NT2/D1 (cell line): Measurements from ENCODE around the gene BFSP2.

Experiments
- DNase-seq: peaks from one replicate; pipeline ENCODE4 v3.0.0-alpha.2; 2011; ENCODE audit warnings: low read depth, low spot score
- H3K27me3 ChIP-seq: 2 replicates; pipeline ENCODE4 v1.6.0; 2011; ENCODE audit warnings: mild to moderate bottlenecking; ENCODE audit not compliant: insufficient read length, insufficient read depth
- H3K36me3 ChIP-seq: 2 replicates; pipeline ENCODE4 v1.6.1; 2011; ENCODE audit warnings: mild to moderate bottlenecking, low read length, mixed read lengths; ENCODE audit not compliant: insufficient read depth, insufficient read length
- H3K4me1 ChIP-seq: 2 replicates; pipeline ENCODE4 v1.5.1; 2011; ENCODE audit not compliant: insufficient read depth, insufficient read length
- H3K4me3 ChIP-seq: 2 replicates; pipeline ENCODE4 v1.5.1; 2011; ENCODE audit warnings: low read depth; ENCODE audit not compliant: insufficient read length
- H3K9ac ChIP-seq: 2 replicates; pipeline ENCODE4 v1.6.0; 2011; ENCODE audit warnings: low read depth; ENCODE audit not compliant: insufficient read length
- H3K9me3 ChIP-seq: 2 replicates; pipeline ENCODE4 v1.5.1; 2011; ENCODE audit warnings: mild to moderate bottlenecking, low read length; ENCODE audit not compliant: insufficient read depth
- SUZ12 ChIP-seq: IDR thresholded peaks from 2 replicates; pipeline ENCODE4 v1.6.1; 2011; ENCODE audit not compliant: insufficient read length, insufficient read depth; ENCODE audit errors: extremely low read depth
- YY1 ChIP-seq: IDR thresholded peaks from 2 replicates; pipeline ENCODE4 v1.6.1; 2011; ENCODE audit not compliant: insufficient read length, insufficient read depth
- ZNF274 ChIP-seq: IDR thresholded peaks from 2 replicates; pipeline ENCODE4 v1.6.1; 2011; ENCODE audit warnings: mild to moderate bottlenecking, low read depth, low read length

BFSP2 gene

GRCh38 chr3:133486658-133487057 lies 86.8 kb downstream of the BFSP2 start:
- H3K9ac ChIP-seq = no peak overlapping the region
- TF ChIP-seq ZNF274 (no peak), YY1 (no peak), SUZ12 (no peak)
- H3K36me3 ChIP-seq = no peaks in the 10 kb centered on the region
- H3K4me1 ChIP-seq = peaks cover 12% of the 10 kb centered on the region
- H3K9me3 ChIP-seq = peaks cover 23% of the 10 kb centered on the region; the same call in 1 of the 2 replicates
- H3K4me3 ChIP-seq = no peak overlapping the region
- no peak for DNase-seq
- no peaks in the 10 kb centered on the region for H3K27me3 ChIP-seq

- H3K9ac ChIP-seq = no peak overlapping the region
- DNase-seq = no peak
- H3K36me3 ChIP-seq = no peaks in the 10 kb centered on the region
- TF ChIP-seq ZNF274 (no peak), YY1 (no peak), SUZ12 (no peak)
- H3K9me3 ChIP-seq = peaks cover 23% of the 10 kb centered on the region; the same call in 1 of the 2 replicates
- H3K27me3 ChIP-seq = no peaks in the 10 kb centered on the region
- H3K4me1 ChIP-seq = peaks cover 12% of the 10 kb centered on the region
- H3K4me3 ChIP-seq = no peak overlapping the region
Measured at GRCh38 chr3:133487204-133487603, 87.3 kb downstream of the BFSP2 start.

DNA sequence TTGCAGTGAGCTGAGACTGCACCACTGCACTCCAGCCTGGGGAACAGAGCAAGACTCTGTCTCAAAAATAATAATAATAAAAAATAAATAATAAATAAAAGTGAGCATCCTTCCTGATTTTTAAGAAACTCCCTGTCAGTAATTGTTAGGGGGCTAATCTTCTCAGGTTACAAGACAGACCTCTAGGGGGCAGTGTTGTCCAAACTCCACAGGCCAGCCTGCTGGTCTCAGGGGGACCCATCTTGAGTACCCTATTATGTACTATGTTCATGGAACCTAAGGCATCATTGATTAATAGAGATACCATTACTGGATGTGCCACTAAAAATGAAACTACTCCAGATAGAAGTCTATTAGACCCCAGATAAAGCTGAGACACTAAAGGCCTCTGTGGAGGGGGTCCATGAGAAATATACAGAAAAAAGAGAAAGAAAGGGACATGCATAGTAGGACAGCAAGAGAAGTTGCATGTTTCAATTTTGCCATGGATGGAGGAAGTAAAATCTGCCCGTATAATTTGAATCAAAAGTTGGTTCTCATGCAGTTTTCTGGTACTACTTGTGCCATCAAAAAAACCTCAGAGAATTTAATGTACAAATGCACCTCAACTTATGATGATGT lies 88.2 kb downstream of the BFSP2 start:
- no peak overlapping the region for H3K9ac ChIP-seq
- TF ChIP-seq SUZ12 (no peak), ZNF274 (no peak), YY1 (no peak)
- no peaks in the 10 kb centered on the region for H3K36me3 ChIP-seq
- no peaks in the 10 kb centered on the region for H3K27me3 ChIP-seq
- no peak for DNase-seq
- no peak overlapping the region for H3K4me3 ChIP-seq
- peaks cover 23% of the 10 kb centered on the region; the same call in 1 of the 2 replicates for H3K9me3 ChIP-seq
- peaks cover 12% of the 10 kb centered on the region for H3K4me1 ChIP-seq

GRCh38 chr3:133488785-133489367 lies 89.0 kb downstream of the BFSP2 start:
- H3K9ac ChIP-seq = no peak overlapping the region
- no peak overlapping the region for H3K4me3 ChIP-seq
- no peaks in the 10 kb centered on the region for H3K36me3 ChIP-seq
- H3K9me3 ChIP-seq = peaks cover 23% of the 10 kb centered on the region; the same call in 1 of the 2 replicates
- no peaks in the 10 kb centered on the region for H3K27me3 ChIP-seq
- no peak for TF ChIP-seq SUZ12
- no peak for TF ChIP-seq ZNF274
- TF ChIP-seq YY1 = no peak
- DNase-seq = no peak
- peaks cover 12% of the 10 kb centered on the region for H3K4me1 ChIP-seq

DNA sequence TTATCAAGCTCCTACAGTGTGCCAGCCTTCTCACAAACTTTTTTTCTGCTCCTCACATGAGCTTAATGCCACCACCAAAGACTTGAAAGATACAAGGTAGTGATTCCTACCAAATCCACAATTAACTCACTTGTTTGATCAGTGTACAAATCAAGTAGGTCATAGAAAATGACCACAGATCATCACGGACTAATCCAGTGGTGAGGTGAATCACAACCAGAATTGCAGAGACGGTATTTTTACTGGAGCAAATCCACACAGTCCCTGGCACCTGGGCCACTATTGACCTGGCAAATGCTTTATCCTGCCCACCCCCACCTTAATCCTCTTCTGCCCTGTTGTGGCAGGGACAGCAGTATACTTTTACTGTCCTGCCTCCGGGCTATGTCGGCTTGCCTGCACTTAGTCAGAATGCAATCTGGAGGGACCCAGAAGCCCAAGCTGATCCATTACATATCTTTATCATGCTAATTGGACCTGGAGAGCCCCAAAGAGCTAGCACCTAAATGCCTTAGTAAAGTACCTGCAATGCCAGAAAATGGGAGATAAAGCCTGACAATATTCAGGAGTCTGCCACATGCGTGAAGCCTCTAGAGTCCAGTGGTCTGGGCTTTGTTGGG lies 89.7 kb downstream of the BFSP2 start:
- no peaks in the 10 kb centered on the region for H3K27me3 ChIP-seq
- no peak overlapping the region for H3K4me3 ChIP-seq
- DNase-seq = peak; percentile 70
- TF ChIP-seq ZNF274 = no peak
- no peak for TF ChIP-seq SUZ12
- TF ChIP-seq YY1 = no peak
- H3K9ac ChIP-seq = no peak overlapping the region
- no peaks in the 10 kb centered on the region for H3K36me3 ChIP-seq
- peaks cover 12% of the 10 kb centered on the region for H3K4me1 ChIP-seq
- H3K9me3 ChIP-seq = peaks cover 23% of the 10 kb centered on the region; the same call in 1 of the 2 replicates

DNA sequence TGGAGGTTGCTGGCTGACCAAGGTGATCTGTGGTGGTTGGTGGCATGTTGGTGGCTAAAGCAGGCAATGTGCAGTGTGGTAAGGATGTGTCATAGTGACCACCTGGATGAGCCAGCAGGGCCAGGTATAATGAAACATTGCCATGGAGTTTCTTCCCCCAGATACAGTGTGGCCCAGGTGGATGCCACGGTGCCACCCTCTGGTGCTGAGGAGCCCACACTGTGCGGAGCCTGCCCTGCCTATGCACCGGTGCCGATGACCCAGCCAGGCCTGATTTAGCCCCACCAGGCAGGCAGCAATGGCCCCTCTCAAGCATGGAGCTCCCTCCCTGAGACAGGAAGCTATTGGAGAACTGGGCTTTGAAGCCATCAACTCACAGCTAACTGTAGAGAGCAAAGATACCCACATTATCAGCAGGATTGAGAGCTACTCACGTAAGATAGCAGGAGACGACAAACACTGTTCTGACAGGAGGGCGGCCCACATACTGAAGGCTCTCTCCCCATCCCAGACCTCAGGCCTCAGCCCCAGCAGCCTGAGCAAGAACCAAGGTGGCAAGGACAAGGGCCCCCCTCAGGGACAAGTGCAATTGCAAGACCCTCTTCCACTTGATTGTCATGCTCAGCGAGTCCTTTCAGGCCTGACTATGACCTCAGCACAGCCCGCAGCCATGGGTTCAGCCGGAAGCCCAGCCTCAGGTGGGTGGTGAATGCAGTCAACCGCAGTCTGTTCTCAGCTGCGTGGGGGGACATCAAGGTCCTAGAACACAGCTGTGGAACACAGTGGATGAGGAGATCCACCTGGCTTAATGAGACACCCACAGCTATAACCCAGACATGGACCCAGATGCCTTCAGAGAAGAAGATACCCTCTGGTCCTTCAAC lies 90.9 kb downstream of the BFSP2 start:
- H3K4me3 ChIP-seq = no peak overlapping the region
- peaks cover 12% of the 10 kb centered on the region for H3K4me1 ChIP-seq
- no peak for TF ChIP-seq SUZ12
- TF ChIP-seq YY1 = no peak
- TF ChIP-seq ZNF274 = no peak
- H3K9me3 ChIP-seq = peaks cover 23% of the 10 kb centered on the region; the same call in 1 of the 2 replicates
- DNase-seq = no peak
- H3K36me3 ChIP-seq = no peaks in the 10 kb centered on the region
- no peaks in the 10 kb centered on the region for H3K27me3 ChIP-seq
- H3K9ac ChIP-seq = no peak overlapping the region
